AG20443 (cell line): Measurements from ENCODE around the gene CALHM1.

ENCODE experiments used
- DNase-seq: peaks from one replicate; pipeline ENCODE4 v3.0.0; 2012; ENCODE audit warnings: low spot score, mixed read lengths

CALHM1 gene

DNA sequence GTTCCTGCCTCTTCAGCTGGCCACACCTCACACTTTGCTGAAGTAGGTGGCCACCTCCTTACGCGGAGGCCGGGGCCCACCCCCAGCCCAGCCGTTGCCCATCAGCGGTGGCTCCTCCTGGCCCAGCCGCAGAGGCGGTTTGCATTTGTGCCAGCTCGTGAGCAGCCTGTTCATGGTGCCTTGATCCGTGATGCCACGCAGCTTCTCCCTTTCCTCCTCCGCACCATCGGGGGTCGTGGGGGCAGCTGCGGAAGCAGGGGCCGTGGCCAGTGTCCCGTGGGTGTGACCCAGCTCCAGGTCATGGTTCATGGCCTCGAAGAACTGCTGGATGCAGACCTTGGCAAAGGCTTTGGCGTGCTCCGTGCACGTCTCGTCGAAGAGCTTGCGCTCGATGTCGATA is 3.5 kb downstream of the CALHM1 start:
- no peak for DNase-seq

DNA sequence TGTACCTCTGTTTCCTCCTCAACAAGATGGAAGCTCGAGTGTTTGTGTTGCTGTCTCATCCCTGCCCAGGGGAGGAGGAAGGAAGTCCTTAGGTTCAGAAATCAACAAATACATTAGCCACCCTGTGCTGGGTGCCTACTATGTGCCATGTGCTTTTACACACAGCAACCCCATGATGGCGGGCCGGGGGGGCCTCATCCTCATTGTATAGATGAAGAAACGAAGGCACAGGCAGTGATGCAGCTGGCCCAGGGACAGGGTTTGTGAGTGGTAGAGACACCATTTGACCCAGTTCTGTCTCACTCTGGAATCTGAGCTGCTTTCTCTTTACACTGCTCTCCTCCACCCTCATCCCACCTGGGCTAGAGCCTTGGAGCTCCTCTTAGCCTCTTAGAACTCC is 4.7 kb downstream of the CALHM1 start:
- DNase-seq, result no peak

DNA sequence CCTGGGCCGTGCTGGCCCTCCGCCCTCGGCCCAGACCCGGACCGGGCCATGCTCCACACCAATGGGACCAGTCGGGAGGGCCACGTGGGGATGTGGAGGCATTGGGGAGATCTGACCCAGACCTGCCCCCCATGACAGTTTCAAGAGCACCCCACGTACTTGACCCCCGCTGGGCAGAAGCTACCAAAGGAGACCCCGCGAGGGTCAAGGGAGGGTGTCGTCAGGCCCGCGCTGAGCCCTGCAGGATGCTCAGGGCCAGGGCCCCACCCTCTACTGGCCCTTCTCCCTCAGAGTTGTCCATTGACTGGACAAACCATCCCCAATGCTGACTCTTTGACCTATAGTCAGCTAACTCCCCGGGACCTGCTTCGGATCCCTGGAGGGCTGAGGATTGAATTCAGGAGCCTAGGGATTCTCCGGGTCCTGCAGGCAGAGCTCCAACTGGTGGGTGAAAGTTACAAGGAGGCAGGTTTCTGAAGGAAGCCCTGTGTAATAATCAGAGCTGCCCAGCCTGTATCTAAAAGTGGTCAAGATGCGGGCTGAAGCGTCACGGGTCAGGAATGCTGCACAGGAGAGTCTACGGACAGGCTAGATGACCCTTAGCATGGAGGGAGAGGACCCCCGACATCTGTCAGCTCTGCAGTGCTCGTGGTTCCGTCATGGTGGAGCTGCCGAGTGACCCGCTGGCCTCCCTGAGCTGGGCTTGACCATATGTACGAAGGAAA is 6.0 kb downstream of the CALHM1 start:
- no peak for DNase-seq

DNA sequence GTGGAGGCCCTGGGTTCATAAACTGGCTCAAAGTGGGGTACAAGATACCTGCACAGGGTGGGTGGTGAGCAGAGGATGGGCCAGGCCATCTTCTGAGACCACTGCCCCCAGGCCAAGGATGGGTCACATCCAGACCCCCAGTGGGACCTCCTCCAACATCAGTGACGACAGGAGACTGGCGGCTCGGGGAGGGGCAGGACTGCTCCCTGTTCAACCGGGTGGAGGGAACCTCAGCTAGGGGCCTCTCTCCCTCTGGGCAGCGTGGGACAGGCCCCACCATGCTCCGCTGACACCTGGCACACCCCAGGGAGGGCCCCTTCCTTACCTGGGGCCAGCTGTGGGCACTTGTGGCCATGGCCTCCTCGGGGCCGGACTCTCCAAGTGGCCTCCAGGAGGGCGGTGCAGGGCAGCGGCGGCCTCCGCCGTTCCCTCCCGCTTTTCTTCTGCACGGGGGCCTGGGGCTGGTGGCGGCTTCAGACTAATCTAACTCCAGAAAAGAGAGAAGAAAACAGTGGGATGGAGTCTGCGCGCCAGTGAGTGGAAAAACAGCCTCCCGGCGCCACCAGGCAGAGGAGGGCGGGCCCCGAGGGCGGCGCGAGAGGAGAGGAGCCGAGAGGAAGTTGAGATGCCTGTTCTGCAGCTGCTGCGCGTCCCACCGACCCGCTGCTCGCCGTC is 6.7 kb downstream of the CALHM1 start, which contains the start of gene CALHM2:
CALHM2 (minus strand) TSS at position 540 of the 675 bp plus-strand sequence. CDS start 2,429 bp downstream, outside the sequence.
- peak; percentile 90 for DNase-seq

- peak; percentile 87 for DNase-seq
Measured at GRCh38 chr10:103451091-103451813, 7.4 kb downstream of the CALHM1 start.

- DNase-seq, result no peak
Measured at GRCh38 chr10:103450201-103450695, 8.5 kb downstream of the CALHM1 start.

GRCh38 chr10:103449208-103450144 is 9.2 kb downstream of the CALHM1 start:
- DNase-seq, result no peak

GRCh38 chr10:103448746-103449145 is 10.0 kb downstream of the CALHM1 start:
- peak; percentile 92 for DNase-seq

GRCh38 chr10:103447187-103447586 is 11.5 kb downstream of the CALHM1 start:
- DNase-seq, result no peak

DNA sequence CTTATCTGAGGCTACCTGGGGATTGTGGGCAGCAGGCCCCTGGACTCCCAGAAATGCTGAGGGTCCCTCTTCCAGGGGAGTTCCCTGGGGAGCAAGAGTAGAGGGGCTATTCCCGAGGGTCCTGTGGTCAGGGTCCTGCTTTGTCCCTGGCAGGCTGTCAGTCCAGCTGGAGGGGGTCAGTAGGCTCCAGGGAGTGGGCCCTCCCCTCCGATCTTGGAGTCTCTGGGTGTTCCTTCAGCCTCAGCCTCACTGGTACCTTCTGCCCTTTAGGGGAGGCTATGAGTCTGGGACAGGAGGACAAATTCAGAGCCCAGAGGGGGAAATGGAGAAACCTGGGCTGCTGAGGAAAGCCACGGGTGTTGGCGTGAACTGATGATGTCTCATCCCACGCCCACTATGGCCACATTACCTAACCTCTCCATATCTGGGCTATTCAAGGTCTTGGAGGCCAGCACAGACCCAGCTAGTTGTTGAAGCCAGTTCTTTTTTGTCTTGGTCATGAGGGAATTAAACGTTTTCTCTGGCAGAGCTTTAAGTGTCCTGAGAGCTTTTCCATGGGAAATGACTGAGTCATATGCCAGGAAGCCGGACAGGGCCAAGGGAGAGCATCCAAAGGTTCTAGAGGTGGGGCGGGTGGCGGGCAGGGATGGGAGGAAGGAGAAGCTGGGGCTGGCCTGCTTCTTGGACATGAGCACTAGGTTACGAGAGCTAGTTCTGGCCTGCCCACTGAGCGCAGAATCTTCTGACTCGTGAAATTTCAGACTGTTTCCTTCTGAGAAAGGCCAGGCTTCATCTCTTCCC is 12.7 kb downstream of the CALHM1 start:
- peak; percentile 86 for DNase-seq

DNA sequence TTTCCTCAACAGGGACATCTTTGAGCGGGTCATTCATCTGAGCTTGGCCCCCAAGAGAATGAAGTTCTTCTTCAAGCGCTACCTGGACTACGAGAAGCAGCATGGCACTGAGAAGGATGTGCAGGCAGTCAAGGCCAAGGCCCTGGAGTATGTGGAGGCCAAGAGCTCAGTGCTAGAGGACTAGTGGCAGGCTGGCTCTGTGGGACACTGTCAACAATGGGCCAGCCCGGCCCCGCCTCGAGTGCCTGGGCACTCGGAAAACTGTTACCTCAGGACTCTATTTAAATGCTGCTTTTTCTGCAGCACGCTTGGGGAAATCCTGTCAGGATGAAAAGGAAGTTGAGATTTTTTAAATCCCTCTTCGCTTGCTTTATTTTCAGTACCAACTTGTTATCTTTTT is 13.3 kb downstream of the CALHM1 start:
- DNase-seq, result no peak

DNA sequence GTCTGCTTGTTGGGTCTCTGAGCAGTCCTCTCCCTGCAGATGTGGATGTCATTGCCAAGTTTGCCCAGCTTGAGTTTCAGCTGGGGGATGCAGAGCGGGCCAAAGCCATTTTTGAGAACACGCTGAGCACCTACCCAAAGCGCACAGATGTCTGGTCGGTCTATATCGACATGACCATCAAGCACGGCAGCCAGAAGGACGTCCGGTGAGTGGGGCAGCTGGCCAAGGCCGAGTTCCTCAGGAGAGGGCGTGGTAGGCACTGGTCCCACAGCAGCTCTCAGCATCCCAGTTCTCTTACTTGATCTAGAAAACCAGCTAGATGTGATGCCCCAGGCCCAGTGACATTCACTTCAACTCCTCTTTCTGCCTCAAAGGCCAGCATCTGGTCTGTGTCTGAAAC is 14.2 kb downstream of the CALHM1 start:
- DNase-seq, result no peak

DNA sequence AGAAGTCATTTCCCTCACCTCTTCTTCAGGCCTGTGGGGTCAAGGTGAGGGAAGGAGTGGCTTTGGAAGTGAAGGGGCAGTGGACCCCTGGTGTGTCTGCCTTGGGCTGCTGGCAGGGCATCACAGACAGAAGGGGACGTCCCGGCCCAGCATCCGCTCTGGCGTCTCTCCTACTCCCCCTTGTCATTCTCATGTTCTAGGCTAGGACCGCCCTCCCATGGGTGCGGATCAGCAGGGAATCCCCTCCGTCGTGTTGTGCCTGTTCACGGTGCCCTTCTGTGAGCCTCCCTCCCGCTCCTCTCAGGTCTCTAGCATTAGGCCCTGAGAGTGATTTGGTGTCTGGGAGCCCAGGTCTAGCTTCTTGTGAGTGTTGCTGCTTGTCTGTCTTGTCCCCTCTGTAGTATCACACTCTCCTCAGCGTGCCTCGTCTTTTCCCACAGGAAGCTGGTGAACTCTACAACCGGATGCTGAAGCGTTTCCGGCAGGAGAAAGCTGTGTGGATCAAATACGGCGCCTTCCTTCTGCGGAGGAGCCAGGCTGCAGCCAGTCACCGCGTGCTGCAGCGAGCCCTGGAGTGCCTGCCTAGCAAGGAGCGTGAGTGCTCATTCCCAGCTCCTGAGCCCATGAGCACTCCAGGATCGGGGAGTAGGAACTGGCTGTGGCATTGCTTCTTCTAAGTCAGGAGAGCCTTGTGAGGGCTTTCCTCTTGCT is 15.1 kb downstream of the CALHM1 start:
- no peak for DNase-seq

GRCh38 chr10:103442031-103442461 is 16.7 kb downstream of the CALHM1 start:
- DNase-seq, result no peak

DNA sequence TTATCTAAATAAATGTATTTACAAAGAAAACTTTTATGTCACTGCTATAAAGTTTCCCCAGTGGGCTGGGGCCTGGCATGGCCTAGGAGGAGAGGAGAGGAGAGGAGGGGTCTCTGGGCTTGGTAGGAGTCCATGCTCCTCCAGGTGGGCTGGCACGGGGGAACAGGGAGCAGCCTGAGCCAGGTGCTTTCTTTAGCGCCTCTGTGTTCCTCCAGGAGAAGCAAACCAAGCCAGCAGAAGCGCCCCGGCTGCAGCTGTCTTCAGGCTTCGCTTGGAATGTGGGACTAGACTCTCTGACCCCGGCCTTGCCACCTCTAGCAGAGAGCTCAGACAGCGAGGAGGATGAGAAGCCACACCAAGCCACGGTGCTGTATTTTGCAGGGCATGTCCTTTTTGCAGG is 17.1 kb downstream of the CALHM1 start:
- DNase-seq, result no peak

DNA sequence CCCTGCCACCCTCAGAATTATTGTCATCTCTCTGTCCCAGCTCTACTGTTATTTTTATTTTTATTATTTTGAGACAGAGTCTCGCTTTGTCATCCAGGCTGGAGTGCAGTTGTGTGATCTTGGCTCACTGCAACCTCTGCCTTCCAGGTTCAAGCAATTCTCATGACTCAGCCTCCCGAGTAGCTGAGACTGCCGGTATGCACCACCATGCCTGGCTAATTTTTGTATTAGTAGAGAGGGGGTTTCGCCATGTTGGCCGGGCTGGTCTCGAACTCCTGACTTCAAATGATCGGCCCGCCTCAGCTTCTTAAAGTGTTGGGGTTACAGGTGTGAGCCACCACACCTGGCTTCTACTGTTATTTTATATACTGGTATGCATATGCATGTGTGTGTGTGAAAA is 17.5 kb downstream of the CALHM1 start:
- DNase-seq, result no peak

DNA sequence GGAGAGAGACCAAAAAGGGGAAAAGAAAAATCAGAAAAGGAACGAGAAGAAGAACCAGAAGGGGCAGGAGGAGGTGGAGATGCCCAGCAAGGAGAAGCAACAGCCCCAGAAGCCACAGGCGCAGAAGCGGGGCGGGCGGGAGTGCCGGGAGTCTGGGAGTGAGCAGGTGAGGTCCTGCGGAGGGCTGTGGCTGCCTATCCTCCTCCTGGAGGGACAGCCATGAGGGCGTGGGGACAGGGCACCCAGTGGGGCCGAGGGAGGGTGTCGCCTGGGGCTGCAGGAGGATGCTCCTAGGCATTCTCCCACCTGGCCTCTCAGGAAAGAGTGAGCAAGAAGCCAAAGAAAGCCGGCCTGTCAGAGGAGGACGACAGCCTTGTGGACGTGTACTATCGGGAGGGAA is 18.3 kb downstream of the CALHM1 start:
- no peak for DNase-seq

- no peak for DNase-seq
Measured at GRCh38 chr10:103439776-103440175, 18.9 kb downstream of the CALHM1 start.

DNA sequence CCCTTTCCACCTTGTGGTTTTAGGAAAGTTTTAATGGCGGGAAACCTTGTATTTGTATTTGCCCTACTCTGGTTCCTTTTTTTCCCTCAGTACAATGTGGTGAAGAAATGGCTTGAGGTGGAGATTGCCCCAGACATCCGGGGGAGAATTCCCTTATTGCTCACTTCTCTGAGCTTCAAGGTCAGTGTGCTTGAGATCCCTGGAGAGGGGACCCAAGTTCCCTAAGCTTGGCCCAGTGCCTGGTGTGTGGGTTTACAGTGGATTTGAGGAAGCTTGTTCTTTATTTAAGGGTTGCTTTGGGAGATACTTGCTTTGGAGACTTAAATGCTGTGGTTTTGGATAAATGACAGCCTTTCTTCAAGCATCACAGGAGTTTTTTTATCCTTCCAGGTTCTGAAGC is 24.8 kb downstream of the CALHM1 start:
- no peak for DNase-seq

DNA sequence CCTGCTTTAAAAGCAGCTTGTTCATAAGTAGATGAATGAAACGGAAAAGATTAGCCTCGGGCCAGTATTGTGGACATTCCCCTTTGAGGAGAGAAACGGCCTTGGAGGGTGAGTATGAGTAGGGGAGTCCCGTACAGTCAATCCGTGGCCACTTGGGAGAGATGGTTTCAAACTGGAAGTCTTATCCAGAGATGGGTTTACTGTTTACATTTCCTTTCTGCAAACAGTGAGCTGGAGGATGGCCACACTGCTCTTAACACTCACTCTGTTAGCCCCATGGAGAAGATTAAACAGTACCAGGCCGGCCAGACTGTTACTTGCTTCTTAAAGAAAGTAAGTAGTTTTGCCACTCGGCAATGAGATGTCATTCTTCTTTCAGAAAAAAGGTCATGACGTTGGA is 26.8 kb downstream of the CALHM1 start:
- DNase-seq, result no peak
